Measurements from ENCODE around the gene EPHA8.

DNA sequence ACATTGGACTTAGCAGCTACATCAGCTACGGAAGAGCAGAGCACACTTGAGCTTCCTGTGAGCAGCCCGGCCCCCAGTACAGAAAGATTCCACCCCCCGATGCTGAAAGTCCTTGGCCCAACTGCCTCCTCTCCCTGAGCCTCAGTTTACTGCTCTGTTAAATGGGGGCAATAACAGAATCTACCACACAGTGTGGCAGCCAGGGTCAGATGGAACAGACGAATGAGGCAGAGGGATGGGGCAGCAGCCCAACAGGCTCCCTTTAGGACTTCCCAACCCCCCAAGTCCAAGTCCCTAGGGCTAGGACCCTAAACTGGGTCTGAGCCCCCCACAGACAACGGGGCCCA, 50.3 kb downstream of the EPHA8 start:
- TF ChIP-seq CTCF (IDR thresholded peaks at IDR 0.05), result no peak
- no peak for TF ChIP-seq EP300 (IDR thresholded peaks at IDR 0.05)
- TF ChIP-seq POLR2AphosphoS5 (IDR thresholded peaks at IDR 0.05), result no peak
- no peak for TF ChIP-seq POLR2A (IDR thresholded peaks at IDR 0.05)
